Measurements from ENCODE around the gene EMILIN3.

EMILIN3 gene

GRCh38 chr20:41364236-41364855 lies 2.3 kb downstream of the EMILIN3 start:
- DNase-seq (ENCODE audit: low read depth in 1 of 2, low spot score in 1 of 2): no peak

DNA sequence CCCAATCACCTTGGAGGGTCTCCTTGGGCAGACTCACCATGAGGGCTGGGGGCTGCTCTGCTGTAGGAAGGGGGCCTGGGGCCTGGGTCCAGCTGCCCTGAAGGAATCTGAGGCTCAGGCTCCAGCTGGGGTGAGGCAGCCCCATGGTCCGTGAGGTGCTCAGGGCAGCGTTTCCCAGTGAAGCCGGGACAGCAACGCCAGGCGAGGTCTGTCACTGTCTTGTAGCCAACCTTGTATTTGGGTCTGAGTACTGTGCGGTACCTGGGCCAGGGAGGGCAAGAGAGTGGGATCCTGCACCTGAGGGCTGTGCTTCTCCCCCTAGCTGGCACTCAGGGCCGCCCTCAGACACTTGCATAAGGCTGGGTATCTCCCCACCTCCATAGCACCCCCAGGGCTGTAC lies 3.0 kb downstream of the EMILIN3 start:
- no peak for DNase-seq (ENCODE audit: low read depth in 1 of 2, low spot score in 1 of 2)

- no peak for DNase-seq (ENCODE audit: low read depth in 1 of 2, low spot score in 1 of 2)
These were observed 3.9 kb downstream of the EMILIN3 start for GRCh38 chr20:41362748-41363140.

GRCh38 chr20:41361757-41362747 lies 4.6 kb downstream of the EMILIN3 start:
- DNase-seq (ENCODE audit: low read depth in 1 of 2, low spot score in 1 of 2): no peak

- no peak for DNase-seq (ENCODE audit: low read depth in 1 of 2, low spot score in 1 of 2)
These were observed 5.5 kb downstream of the EMILIN3 start for GRCh38 chr20:41360831-41361756.

- no peak for DNase-seq (ENCODE audit: low read depth in 1 of 2, low spot score in 1 of 2)
These were observed 7.0 kb downstream of the EMILIN3 start for GRCh38 chr20:41359541-41360011.

DNA sequence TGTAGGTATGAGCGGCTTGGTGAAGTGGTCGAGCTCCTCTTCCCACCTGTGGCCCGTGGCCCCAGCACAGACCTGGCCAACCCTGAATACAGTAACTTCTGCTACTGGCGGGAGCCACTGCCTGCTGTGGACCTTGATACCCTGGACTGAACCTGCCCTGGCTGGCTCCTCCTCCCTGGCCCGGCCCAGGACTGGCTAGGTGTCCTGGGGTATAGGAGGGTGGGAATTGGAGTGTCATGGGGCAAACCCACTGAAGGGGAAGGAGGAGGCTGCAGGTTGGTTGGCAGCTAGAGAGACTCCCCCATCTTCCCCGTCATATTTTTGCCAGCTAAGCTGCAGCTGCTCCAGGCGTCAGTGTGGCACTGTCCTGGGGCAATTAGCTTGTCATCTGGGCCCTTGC lies 7.9 kb downstream of the EMILIN3 start:
- DNase-seq (ENCODE audit: low read depth in 1 of 2, low spot score in 1 of 2): no peak

GRCh38 chr20:41358230-41358629 lies 8.4 kb downstream of the EMILIN3 start:
- DNase-seq (ENCODE audit: low read depth in 1 of 2, low spot score in 1 of 2): no peak

DNA sequence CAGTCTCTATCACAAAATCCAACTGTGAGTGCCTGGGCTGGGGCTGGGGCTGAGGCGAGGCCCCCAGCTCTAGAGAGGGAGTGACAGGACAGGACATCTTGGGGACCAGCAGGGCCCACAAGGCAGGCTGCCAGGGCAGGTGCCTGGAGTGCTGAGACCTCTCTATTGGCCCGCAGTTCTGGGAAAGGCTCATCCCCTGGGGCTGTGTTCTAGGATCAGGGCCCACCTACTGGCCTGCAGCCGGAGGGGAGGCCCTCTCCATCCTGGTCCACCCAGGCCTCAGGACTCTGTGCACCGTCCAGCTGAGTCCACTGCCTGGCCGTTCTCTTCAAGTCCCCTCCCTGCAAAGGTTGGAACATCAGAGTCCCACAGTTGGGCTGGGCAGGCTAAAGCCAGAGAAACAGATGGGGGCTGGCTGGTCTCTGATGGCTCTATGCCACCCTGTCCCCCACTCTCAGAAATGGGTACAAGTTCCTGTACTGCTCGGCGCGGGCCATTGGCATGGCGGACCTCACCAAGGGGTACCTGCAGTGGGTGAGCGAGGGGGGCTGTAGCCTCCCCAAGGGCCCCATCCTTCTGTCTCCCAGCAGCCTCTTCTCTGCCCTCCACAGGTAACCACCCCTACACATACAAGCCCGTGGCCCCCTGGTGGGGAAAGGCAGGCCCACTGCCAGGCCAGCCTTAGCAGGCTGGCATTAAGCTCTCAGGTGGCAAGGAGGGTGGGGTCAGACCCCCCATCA lies 9.0 kb downstream of the EMILIN3 start:
- DNase-seq (ENCODE audit: low read depth in 1 of 2, low spot score in 1 of 2): no peak

DNA sequence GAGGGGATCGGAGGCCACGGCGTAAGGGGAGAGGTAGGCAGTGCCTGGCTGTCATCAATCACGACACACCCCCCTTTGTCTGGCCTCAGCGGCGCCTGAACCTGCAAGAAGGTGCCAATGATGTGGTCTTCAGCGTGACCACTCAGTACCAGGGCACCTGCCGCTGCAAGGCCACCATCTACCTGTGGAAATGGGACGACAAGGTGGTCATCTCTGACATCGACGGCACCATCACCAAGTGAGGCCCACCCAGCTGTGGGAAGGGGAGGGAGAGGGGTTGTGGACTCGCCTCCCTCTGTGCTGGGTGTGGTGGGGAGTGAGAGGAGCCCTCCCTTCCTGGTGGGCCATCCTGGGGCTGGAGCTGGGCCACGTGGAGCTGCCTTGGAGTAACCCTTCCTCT lies 9.7 kb downstream of the EMILIN3 start:
- no peak for DNase-seq (ENCODE audit: low read depth in 1 of 2, low spot score in 1 of 2)

GRCh38 chr20:41355598-41356203 lies 10.9 kb downstream of the EMILIN3 start:
- DNase-seq (ENCODE audit: low read depth in 1 of 2, low spot score in 1 of 2): no peak

- no peak for DNase-seq (ENCODE audit: low read depth in 1 of 2, low spot score in 1 of 2)
These were observed 11.4 kb downstream of the EMILIN3 start for GRCh38 chr20:41355192-41355591.

- DNase-seq (ENCODE audit: low read depth in 1 of 2, low spot score in 1 of 2): no peak
These were observed 13.1 kb downstream of the EMILIN3 start for GRCh38 chr20:41353530-41353929.

DNA sequence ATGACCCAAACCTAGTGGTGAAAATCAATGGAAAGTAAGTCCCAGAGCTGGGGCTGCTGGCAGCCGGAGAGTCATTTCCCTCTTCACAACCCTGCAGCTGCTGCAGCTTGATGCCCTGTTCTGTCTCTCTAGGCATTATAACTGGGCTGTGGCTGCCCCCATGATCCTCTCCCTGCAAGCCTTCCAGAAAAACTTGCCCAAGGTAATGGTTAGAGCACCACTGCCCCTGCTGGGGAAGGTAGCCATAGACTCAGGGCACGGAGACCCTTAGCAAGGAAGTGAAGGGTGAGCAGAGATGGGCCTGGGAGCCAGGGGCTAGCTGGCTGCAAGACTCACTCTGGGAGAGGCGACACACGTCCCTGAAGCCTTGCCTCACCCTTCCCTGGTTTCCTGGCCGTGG lies 14.0 kb downstream of the EMILIN3 start:
- DNase-seq (ENCODE audit: low read depth in 1 of 2, low spot score in 1 of 2): no peak

DNA sequence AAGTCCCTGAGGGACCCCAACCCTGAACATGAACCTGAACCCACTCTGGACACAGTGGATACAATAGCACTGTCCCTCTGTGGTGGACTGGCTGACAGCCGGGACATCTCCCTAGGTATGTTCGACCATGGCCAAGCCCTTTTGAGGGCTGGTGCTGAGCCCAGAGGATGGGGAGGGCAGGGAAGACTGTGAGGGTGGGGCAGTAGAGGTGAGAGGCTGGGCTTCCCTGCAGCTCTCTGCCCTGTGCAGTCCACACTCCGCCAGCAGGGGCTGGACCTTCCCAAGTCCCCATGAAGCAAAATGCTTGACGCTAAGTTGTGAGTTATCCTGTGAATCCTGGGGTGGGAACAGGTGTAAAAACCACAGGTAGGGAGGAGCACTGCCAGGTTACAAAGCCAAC lies 14.5 kb downstream of the EMILIN3 start:
- DNase-seq (ENCODE audit: low read depth in 1 of 2, low spot score in 1 of 2): no peak

DNA sequence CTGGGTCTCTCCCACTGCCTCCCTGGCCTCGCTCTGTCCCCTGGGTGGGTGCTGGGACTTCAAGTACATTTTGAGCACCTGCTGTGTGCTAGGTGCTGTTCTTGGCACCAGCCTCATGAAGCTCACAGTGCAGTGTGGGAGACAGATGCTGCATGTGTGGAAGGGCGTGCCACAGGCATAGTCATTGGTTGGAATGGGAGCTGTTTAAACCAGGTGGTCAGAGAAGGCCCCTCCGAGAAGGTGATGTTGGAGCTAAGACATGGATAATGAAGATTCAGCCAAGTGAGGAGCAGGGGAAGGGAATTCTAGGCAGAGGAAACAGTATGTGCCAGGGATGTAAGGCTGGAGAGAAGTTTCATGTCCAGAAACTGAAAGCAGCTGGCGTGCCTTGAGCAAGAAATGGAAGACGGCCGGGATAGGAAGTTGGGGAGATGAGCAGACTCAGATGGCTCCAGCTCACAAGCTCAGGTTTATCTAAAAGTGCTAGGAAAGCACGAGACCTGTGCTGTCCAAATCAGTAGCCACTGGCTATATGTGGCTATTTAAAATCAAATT lies 16.1 kb downstream of the EMILIN3 start:
- no peak for DNase-seq (ENCODE audit: low read depth in 1 of 2, low spot score in 1 of 2)

- no peak for DNase-seq (ENCODE audit: low read depth in 1 of 2, low spot score in 1 of 2)
These were observed 16.7 kb downstream of the EMILIN3 start for GRCh38 chr20:41349943-41350342.

- DNase-seq (ENCODE audit: low read depth in 1 of 2, low spot score in 1 of 2): no peak
These were observed 17.4 kb downstream of the EMILIN3 start for GRCh38 chr20:41349266-41349665.

DNA sequence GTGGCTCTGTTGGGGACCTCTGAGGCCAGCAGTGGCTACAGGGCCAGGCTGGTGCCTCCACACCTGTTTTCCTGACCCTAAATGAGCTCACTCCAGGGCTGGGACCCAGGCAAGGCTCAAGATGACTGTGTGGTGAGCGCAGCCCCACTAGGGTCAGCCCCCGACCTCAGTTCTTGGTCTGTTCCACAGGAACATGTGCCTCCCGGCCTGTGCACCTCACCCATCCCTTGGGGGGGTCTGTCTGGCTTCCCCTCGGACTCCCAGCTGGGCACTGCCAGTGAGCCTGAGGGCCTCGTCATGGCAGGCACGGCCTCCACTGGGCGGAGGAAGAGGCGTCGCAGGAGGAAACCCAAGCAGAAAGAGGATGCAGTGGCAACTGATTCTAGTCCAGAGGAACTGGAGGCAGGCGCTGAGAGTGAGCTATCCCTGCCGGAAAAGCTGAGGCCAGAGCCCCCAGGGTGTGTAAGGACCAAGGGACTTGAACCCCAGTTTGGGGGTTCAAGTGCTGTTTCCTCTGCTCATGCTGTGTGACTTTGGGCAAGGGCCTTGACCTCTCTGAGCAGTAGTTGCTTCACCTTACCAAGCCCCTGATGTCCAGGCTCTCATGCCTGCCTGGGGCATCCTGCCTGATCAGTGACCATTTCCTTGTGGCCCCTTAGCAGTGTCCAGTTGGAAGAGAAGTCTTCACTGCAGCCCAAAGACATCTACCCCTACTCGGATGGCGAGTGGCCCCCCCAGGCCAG lies 18.0 kb downstream of the EMILIN3 start:
- no peak for DNase-seq (ENCODE audit: low read depth in 1 of 2, low spot score in 1 of 2)

Data from activated CD4-positive, alpha-beta T cell treated with anti-CD3 and anti-CD28 coated beads, Interleukin-2, amount 50 U/mL, for 24 hours (primary cell).